Stimulated activated CD4-positive, alpha-beta T cell treated with anti-CD3 and anti-CD28 coated beads, Interleukin-4, amount 100 ng/mL, for 24 hours (primary cell): Measurements from ENCODE around the gene SAMMSON.

Experiments used
- DNase-seq: peaks from one replicate; pipeline ENCODE4 v3.0.0-alpha.2; 2020

Gene SAMMSON

GRCh38 chr3:69999140-70000027, at the start of gene SAMMSON:
TSS of gene SAMMSON (plus strand) at chr3:69999733.
- DNase-seq: no peak

- no peak for DNase-seq
Measured at GRCh38 chr3:69951616-69952015, 47.9 kb upstream of the SAMMSON start.

GRCh38 chr3:69959581-69959980, 40.0 kb upstream of the SAMMSON start:
- no peak for DNase-seq

GRCh38 chr3:69961706-69962439, 37.7 kb upstream of the SAMMSON start:
- no peak for DNase-seq

- no peak for DNase-seq
Measured at GRCh38 chr3:69963643-69964042, 35.9 kb upstream of the SAMMSON start.

GRCh38 chr3:69967156-69967555, 32.4 kb upstream of the SAMMSON start:
- no peak for DNase-seq

- no peak for DNase-seq
Measured at GRCh38 chr3:69970827-69971226, 28.7 kb upstream of the SAMMSON start.

GRCh38 chr3:69972672-69973071, 26.9 kb upstream of the SAMMSON start:
- no peak for DNase-seq

- DNase-seq: no peak
Measured at GRCh38 chr3:69976021-69976420, 23.5 kb upstream of the SAMMSON start.

- no peak for DNase-seq
Measured at GRCh38 chr3:69983546-69984265, 15.8 kb upstream of the SAMMSON start.

GRCh38 chr3:69985266-69985665, 14.3 kb upstream of the SAMMSON start:
- no peak for DNase-seq

GRCh38 chr3:69986419-69986818, 13.1 kb upstream of the SAMMSON start:
- no peak for DNase-seq

GRCh38 chr3:69987833-69988232, 11.7 kb upstream of the SAMMSON start:
- DNase-seq: no peak

- DNase-seq: no peak
Measured at GRCh38 chr3:69993757-69994156, 5.8 kb upstream of the SAMMSON start.

- no peak for DNase-seq
Measured at GRCh38 chr3:69994919-69995318, 4.6 kb upstream of the SAMMSON start.

- no peak for DNase-seq
Measured at GRCh38 chr3:69997631-69998307, 1.8 kb upstream of the SAMMSON start.

GRCh38 chr3:69998759-69999139, 784 bp upstream of the SAMMSON start:
- no peak for DNase-seq

- DNase-seq: no peak
Measured at GRCh38 chr3:70000028-70000410, 486 bp downstream of the SAMMSON start.

- no peak for DNase-seq
Measured at GRCh38 chr3:70000563-70001081, 1.1 kb downstream of the SAMMSON start.

- no peak for DNase-seq
Measured at GRCh38 chr3:70003119-70003518, 3.6 kb downstream of the SAMMSON start.

GRCh38 chr3:70006089-70006488, 6.6 kb downstream of the SAMMSON start:
- no peak for DNase-seq

- DNase-seq: no peak
Measured at GRCh38 chr3:70010346-70010745, 10.8 kb downstream of the SAMMSON start.

- no peak for DNase-seq
Measured at GRCh38 chr3:70011582-70011981, 12.0 kb downstream of the SAMMSON start.
